HG02973 (cell line): ENCODE data around the gene TNP2.

ENCODE experiments used
- ATAC-seq: cut with Tn5 transposase; IDR thresholded peaks from one replicate; pipeline ENCODE4 v1.9.1; 2021; ENCODE audit warnings: moderate library complexity; ENCODE audit not compliant: unreplicated experiment

Gene TNP2

DNA sequence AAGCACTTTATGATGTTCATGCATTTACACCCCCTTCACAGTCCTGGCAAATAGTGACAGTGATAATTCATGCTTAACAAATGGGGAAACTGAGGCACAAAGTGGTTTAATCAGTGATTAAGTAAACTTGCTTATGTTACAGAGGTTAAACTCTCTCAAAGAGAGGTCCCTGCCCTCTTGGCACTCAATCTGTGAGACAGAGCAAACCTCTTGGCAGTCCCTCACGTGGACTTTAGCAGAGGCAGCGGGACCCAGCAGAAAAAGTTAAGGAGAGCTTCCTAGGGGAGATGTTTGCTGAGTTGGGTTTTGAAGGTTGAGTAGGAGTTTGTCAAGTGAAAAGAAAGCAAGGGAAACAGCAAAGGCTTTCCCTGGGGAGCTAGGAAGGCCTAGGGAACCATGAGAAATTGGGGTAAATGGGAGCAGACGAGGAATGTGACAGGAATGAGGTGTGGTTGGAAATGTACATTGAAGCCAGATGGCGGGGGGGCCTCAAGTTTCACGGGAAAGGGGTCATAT lies 23.8 kb downstream of the TNP2 start:
- no peak for ATAC-seq

DNA sequence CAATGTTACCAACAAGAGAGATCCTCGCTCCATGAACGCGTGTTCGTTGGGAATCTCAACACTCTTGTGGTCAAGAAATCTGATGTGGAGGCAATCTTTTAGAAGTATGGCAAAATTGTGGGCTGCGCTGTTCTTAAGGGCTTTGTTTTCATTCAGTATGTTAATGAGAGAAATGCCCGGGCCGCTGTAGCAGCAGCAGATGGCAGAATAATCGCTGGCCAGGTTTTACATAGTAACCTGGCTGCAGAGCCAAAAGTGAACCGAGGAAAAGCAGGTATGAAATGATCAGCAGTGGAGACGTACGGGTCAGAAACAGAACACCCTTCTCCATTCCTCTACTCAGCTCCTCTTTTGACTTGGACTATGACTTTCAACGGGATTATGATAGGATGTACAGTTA lies 26.5 kb downstream of the TNP2 start:
- ATAC-seq, result no peak

DNA sequence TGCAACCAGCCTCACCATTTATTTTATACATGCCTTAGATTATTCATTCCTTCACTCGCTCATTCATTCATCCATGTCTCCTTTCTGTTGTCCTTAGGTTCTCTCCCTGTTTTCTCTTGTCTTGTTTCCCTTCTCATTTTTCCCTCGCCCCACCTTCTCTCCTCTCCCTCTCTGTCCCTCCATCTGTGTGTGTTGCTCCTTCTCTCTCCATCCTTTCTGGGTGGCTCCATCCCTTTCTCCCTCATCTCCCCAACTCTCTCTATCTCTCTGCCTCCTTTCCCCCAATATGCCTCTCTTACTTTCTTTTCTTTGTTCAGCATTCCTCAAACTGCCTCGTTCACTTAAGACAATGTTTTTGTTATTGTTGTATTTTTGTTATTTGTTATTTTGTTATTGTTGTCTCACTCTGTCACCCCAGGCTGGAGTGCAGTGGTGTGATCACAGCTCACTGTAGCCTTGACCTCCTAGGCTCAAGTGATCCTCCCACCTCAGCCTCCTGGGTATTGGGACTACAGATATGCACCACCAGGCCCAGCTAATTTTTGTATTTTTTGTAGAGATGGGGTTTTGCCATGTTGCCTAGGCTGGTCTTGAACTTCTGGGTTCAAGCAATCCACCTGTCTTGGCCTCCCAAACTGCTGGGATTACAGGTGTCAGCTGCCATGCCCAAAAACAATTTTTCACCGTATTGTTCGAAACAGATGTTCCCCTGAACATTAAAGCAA lies 27.5 kb downstream of the TNP2 start:
- no peak for ATAC-seq

DNA sequence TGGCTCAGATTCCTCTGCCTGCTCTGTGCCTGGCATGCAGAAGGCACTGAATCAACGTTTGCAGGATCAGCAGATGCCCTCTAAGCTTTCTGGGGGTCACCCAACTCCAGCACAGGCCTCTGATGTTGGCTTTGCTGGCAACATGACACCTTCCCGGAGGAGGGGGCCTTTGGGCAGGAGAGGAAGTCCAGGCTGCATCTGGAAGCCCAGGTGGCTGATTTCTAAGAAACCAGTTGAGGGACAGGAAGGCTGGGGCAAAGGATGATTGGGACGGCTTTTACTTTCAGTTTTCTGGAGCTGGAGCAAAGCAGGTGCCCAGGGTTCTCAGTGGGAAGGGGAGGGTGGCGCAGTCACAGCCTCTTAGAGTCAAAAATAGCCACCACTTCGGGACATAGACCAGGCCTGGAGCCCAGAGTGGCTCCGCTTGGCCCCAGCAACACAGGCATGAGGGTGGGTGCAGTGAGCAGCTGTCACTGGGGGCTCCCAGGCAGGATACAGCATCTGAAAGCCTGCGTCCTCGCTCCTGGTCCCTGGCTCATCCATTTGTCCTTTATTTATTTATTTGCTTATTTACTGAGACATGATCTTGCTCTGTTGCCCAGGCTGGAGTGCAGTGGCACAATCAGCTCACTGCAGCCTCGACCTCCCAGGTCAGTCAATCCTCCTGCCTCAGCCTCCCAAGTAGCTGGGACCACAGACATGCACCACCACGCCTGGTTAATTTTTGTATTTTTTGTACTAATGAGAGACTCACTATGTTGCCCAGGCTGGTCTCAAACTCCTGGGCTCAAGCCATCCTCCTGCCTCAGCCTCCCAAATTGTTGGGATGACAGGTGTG lies 28.3 kb downstream of the TNP2 start:
- ATAC-seq, result no peak

DNA sequence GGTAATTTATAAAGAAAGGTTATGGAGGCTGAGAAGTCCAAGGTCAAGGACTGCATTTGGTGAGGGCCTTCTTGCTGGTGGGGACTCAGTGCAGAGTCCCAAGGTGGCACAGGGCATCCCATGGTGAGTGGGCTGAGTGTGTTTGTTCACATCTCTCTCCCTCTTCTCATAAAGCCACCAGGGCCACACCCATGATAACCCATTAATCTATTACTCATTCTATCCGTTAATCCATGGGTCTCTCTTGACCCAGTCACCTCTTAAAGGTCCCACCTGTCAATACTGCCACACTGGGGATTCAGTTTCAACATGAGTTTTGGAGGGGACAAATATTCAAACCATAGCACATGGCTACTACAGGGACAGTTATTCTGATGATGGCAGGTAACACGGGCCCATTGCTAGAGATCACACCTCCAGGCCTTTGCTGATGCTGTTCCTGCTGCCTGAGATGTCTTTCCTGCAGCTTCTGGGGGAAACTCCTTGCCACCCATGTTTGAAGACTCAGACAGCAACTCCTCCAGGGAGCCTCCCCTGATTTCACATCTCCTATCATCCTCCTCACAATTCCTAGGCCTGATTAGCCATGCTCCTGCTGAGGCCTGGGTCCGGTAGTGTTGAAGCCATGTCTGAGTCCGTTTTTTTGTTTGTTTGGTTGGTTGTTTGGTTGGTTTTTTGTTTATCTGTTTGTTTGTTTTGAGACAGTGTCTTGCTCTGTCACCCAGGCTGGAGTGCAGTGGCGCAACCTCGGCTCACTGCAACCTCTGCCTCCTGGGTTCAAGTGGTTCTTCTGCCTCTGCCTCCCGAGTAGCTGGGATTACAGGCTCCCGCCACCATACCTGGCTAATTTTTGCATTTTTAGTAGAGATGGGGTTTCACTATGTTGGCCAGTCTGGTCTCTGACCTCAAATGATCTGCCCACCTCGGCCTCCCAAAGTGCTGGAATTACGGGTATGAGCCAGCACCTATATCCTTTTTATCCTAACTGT lies 29.2 kb downstream of the TNP2 start:
- no peak for ATAC-seq

DNA sequence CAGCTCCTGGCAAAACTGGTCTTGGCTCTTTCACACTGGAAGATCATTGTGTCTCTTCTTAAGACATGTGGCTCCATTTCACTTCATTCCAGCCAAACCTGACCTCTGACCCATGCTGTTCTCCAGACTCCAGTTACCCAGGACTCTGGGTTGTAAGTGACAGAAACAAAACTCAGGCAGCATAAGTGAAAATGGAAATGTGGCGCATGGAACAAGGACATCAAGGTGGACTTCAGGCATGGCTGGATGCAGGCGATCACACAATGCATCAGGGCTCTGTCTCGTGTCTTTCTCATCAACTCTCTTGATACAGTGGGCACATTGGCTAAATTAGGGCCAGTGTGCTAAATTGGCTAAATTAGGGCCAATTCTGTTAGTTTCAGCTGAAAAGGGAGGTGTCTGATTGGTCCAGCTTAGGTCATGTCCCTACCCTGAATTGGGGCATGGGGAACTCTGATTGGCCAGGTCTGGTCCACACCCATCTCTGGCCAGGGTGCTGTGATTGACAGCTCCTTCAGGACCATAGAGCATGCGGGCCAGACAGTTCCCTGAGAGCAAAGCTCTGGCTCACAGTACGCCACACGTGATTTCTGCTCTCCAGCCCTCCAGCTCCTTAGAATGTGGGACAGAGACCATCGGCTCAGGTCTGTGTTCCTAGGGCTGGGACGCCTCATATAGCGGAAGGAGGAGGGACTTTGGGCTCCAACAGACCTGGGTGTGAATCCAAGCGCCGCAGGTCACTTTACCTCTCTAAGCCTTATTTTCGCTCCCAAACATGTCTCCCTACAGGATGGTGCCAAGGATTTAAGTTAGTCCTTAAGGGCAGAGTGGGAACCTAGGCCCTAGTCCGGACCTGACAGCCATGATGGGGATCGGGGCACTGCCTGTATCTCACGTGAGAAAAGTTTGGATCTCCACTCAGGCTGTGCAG lies 30.6 kb downstream of the TNP2 start:
- ATAC-seq, result no peak

DNA sequence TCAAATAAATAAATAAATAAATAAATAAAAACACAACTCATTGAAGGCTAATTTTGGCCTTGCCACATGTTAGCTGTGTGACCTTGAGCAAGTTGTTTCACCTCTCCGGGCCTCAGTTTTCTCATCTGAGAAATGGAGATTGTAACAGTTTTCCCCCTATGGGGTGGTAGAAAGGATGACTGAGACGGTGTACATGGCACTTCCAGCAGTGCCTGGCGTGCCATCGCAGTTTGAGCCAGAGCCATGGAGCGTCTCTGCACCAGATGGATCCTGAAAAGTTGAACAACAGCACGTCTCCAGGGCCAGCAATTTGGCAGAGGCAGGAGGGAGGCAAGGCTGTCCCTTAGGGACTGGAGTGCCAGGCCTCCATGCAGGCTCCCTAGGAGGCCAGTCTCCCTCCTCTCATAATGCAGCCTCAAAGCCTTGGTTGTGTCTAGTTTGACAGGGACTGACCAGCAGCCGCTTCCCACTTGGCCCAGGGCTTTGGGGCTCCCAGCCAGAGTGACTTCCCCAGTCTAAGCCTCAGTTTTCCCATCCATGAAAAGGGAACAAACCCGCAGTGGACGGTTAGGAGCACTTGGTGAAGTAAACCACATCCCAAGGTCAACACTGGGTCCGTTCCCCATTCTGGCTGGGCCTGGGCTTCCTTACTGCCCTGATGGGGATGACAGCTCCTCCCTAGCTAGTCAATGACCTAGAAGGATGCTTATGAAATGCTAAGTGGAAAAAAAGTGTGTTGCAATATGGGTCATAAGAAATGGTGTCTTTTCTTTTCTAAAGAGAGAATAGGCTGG lies 32.5 kb downstream of the TNP2 start:
- ATAC-seq, result no peak

DNA sequence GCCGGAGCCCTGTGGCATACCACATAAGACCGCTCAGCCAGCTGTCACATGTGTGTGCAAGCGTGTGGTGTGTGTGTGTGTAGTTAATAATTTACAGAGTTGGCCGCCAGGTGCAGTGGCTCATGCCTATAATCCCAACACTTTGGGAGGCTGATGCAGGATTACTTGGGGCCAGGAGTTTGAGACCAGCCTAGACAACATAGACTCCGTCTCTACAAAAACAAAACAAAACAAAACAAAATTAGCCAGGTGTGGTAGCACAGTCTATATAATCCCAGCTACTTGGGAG lies 33.5 kb downstream of the TNP2 start:
- no peak for ATAC-seq

DNA sequence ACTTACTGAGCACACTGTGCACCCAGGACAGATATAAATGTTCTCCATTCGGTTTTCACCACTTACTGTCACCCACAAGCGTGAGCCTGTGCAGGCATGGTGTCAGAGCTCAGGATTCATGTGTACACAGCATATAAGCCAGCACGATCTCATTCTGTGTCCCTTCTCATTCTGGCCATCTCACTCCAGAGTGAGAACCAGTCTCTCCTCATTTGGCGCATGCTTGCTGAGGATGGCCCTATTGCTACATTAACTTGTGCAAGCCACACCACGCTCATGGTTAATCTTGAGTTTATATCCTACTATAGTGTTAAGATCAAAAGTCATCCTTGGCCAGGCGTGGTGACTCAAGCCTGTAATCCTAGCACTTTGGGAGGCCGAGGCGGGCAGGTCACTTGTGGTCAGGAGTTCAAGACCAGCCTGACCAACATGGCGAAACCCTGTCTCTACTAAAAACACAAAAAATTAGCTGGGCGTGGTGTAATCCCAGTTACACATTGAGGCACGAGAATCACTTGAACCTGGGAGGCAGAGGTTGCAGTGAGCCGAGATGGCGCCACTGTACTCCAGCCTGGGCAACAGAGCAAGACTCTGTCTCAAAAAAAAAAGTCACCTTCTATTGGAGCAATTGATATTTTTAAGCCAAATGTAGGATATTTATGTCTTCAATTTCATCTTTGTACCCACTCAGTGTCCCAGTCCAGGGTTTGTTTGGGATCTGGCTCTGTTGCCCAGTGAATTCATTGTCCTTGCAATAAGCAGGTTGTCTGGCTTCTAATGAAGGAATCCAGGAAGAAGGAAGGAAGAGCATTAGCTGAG lies 34.0 kb downstream of the TNP2 start:
- no peak for ATAC-seq

DNA sequence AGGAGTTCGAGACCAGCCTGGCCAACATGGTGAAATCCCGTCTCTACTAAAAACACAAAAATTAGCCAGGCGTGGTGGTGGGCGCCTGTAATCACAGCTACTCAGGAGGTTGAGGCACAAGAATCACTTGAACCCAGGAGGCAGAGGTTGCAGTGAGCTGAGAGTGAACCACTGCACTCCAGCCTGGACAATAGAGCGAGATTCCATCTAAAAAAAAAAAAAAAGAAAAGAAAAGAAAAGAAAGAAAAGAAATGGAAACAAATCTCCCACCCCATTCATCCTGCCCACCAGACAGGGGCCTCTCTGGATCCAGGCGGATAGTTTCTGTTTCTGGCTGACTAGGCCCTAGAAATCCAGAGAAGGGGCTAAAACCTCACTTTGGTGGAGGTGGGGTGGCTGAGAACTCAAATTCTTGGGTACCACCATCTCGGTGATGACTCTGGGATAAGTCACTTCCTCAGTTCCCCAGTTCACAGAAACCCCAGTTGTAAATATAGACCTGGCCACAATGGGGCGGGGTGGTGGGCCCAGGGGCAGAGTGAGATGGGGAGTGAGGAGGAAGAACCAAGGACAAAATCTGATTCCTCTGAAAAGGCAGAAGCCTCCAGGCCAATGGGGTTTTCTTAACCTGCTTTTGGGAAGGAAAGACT lies 35.3 kb downstream of the TNP2 start:
- ATAC-seq, result no peak

DNA sequence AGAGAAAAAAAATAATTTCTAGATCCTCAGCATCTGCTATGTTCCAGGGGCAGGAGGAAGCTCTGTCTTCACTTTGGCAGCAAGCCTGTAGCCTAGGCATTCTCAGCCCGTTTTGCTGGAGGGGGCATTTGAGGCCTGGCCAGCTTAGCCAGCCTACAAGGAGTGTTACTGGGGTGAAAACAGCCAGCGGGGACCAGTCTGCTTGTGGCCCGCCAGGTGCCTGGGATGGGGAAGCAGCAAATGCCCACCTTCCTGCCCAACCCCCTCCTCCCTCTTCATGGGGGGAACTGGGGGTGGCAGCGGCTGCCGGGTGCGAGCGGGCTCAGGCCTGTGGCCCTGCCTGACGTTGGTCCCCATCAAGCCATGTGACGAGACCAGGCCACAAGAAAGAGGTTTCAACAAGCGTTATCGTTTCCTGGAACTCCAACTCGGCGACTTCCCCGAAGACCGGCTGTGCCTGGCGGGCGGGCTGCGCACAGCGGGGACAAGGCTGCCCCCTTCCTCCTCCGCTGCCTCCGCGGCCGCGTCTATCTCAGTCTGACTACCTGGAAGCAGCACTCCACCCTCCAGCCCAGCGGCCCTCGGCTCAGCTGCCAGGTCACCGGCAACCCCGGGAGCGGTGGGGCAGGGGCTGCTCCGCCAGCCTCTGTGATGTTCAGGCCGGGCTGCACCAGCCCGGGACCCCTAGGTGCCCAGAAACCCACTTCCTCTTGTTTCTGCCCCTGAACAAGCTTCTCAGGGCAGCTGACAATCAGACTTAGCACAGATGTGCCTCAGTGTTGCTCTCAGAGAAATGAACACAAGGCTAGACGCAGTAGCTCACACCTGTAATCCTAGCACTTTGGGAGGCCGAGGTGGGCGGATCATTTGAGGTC lies 36.0 kb downstream of the TNP2 start:
- peak; percentile 39 for ATAC-seq

DNA sequence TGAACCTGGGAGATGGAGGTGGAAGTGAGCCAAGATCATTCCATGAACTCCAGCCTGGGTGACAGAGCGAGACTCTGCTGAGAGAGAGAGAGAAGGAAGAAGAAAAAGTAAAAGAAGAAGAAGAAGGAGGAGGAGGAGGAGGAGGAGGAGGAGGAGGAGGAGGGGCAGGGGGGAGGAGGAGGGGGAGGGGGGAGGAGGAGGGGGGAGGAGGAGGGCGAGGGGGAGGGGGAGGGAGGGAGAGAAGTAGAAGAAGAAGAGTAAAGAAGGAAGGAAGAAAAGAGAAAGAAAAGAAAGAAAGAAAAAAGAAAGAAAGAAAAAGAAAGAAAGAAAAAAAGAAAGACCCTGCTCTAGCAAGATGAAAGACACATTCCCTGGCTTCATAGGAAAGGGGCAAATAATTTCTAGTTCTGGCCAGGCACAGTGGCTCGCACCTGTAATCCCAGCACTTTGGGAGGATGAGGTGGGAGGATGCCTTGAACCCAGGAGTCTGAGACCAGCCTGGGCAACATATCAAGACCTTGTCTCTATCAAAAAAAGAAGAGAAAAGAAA lies 36.7 kb downstream of the TNP2 start:
- no peak for ATAC-seq

DNA sequence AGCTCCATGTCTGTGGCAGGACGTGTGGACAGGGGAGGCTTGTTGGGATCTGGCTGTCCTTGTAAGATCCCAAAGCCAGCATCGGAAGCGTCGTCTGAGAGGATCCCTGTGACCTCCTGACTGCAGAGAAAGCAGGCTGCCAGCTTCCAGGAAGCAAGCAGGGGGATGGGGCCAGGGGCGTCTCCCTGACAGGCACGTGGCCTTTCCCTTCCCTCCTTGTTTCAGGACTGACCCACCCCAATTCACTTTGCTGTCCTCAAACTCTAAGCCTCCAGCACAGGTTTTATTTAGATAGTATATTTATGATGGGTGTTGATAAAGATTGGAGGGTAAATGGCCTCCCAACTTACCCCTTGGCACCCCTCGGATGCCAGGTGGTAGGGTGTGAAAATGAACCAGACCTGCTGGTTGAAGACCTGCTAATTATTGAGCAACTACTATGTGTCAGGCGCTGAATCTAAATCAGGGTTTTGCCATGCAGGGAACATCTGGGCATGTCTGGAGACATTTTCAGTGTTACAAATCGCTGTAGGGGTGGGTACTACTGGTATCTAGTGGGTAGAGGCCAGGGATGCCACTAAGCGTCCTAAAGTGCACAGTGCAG lies 37.7 kb downstream of the TNP2 start:
- no peak for ATAC-seq

DNA sequence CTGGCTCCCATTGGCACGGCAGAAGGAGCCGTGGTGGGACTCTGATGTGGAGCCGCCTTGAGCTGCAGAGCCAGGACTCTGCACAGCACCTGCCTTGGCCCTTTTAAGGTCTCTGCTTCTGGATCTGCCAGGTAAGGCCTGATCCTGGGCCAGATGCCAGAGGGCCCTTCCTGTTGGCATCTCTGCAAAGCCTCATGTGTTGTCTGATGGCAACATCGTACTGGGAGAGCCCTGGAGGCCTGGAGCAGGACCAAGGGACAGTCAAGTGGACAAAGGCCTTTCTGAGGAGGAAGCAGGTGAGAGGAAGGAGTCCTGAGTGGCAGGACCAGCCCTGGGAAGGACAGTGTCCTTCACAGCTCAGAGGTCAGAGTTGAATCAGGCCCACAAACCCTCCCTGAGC lies 39.2 kb downstream of the TNP2 start:
- no peak for ATAC-seq

DNA sequence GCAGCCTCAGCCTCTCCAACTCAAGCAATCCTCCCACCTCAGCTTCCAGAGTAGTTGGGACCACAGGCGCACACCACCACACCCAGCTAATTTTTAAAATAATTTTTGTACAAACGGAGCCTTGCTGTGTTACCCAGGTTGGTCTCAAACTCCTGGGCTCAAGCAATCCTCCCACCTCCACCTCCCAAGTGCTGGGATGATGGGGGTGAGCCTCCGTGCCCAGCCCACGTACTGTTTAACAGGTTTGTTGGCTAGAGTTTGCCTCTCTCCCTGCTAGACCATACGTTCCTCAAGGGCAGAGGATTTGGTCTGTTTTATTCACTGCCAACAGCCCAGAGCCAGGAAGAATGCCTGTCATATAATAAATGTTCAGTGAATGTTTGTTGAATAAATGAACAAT lies 39.7 kb downstream of the TNP2 start:
- no peak for ATAC-seq
